ENCODE data around the gene CDA. TPM values are rescaled to one million over a fixed set of nuclear protein-coding genes. Genes with fewer than 3 reads are reported as not detected.

Gene CDA
- total and polyA plus RNA-seq, 10 of the 15 experiments (the other 5 are each of a cell fraction or from before 2014, with no cell fraction given): not detected

DNA sequence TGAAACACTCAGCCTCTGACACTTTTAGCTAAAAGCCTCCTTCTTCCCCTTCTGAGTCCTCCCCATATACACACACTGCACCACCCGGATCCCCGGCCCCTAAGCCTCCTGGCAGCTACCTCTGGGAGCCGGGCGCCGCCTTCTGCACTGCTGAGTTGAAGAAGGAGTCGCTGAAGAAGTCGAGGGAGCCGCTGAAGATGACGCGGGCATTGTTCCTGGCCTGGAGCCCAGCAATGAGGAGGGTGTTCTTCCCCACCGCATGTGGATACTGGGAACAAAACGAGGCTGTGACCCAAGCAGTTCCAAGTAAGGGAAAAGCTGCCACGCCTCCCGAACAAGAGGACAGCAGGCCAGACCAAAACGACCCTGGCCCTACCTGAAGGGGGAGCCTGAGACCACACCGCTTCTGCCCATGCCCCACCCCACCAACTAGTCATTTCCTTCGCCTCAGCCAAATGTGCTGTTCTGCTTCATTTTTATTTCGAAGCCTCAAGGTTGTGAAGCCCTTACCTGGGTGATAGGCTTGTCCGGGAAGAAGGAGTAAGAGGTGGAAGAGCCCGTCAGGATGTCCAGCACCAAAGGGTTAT, 65.3 kb downstream of the CDA start:
- H3K4me2 ChIP-seq (ENCODE audit: control insufficient read depth, insufficient read depth): no peak overlapping the region
- intact Hi-C loops (cut with micrococcal nuclease; ENCODE audit: unreplicated experiment) (no loop called here), in situ Hi-C loops (cut with MboI) (no loop called here)
- ChIA-PET RAD21 (ENCODE audit: unreplicated experiment) (no interaction called here), SMC1A (ENCODE audit: uncharacterized antibody, unreplicated experiment) (no interaction called here), CTCF (no interaction called here), POLR2A (no interaction called here)
- no peak for FAIRE-seq
- no peak for ATAC-seq
- H3K4me3 ChIP-seq: no peak overlapping the region
- no peak overlapping the region for H3K9ac ChIP-seq (ENCODE audit: control insufficient read depth, insufficient read depth, low read length)
- 91% methylated on average over 19 of the region's 20 CpGs for WGBS (ENCODE audit: insufficient coverage, insufficient replicate concordance, low lambda C conversion rate, missing lambda C conversion rate)
- BruUV-seq (replicated peaks): no TSS peak
- H4K20me1 ChIP-seq (ENCODE audit: control insufficient read depth, insufficient read depth): peaks cover 5% of the 10 kb centered on the region; the same call in 1 of the 2 replicates
- DNase-seq (ENCODE audit: low read depth, low spot score): no peak
- H2AFZ ChIP-seq (ENCODE audit: control insufficient read depth, low read depth, low read length): no peak overlapping the region
- H3K27me3 ChIP-seq (replicated peaks in 1 of 2; ENCODE audit: control insufficient read depth in 2 of 2, insufficient read depth in 2 of 2, low read length in 1 of 2): no peaks in the 10 kb centered on the region
- H3K27ac ChIP-seq (ENCODE audit: control insufficient read depth, insufficient read depth): no peak overlapping the region
- H3K79me2 ChIP-seq (ENCODE audit: control insufficient read depth, insufficient read depth, low read length): peaks cover 13% of the 10 kb centered on the region
- H3K36me3 ChIP-seq (ENCODE audit: control insufficient read depth in 2 of 2, insufficient read depth in 2 of 2, low read length in 1 of 2): peaks cover 29 to 42% of the 10 kb centered on the region in 2 experiments
- H3K4me1 ChIP-seq (ENCODE audit: control insufficient read depth, insufficient read depth, low read length): 0 out of 2 replicates have a peak, but pooled peaks cover 3% of the 10 kb centered on the region
- H3K9me3 ChIP-seq (replicated peaks; ENCODE audit: control insufficient read depth, insufficient read depth, low read length): no peaks in the 10 kb centered on the region
- TF ChIP-seq, protein P1, sequence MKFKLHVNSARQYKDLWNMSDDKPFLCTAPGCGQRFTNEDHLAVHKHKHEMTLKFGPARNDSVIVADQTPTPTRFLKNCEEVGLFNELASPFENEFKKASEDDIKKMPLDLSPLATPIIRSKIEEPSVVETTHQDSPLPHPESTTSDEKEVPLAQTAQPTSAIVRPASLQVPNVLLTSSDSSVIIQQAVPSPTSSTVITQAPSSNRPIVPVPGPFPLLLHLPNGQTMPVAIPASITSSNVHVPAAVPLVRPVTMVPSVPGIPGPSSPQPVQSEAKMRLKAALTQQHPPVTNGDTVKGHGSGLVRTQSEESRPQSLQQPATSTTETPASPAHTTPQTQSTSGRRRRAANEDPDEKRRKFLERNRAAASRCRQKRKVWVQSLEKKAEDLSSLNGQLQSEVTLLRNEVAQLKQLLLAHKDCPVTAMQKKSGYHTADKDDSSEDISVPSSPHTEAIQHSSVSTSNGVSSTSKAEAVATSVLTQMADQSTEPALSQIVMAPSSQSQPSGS (IDR thresholded peaks at IDR 0.05; ENCODE audit: low read length): no peak
- TF ChIP-seq FOXM1 (IDR thresholded peaks at IDR 0.05; ENCODE audit: low read depth, low read length) (no peak), HDAC6 (IDR thresholded peaks at IDR 0.05; ENCODE audit: unreplicated experiment) (no peak), CBX3 (IDR thresholded peaks at IDR 0.05; ENCODE audit: borderline replicate concordance, low read depth) (no peak), STAT1 (conservative IDR thresholded peaks at IDR 0.05) (no peak), HCFC1 (IDR thresholded peaks at IDR 0.05; ENCODE audit: low read length) (no peak), ESRRA (IDR thresholded peaks at IDR 0.05; ENCODE audit: low read length) (no peak), PAX8 (IDR thresholded peaks at IDR 0.05) (no peak), KAT2A (conservative IDR thresholded peaks at IDR 0.05; ENCODE audit: control insufficient read depth, low read depth, low read length) (no peak), POLR2A (IDR thresholded peaks at IDR 0.05; ENCODE audit: low read depth, low read length) (no peak), CBX5 (IDR thresholded peaks at IDR 0.05; ENCODE audit: low read depth) (no peak)
- TF ChIP-seq, protein P2, sequence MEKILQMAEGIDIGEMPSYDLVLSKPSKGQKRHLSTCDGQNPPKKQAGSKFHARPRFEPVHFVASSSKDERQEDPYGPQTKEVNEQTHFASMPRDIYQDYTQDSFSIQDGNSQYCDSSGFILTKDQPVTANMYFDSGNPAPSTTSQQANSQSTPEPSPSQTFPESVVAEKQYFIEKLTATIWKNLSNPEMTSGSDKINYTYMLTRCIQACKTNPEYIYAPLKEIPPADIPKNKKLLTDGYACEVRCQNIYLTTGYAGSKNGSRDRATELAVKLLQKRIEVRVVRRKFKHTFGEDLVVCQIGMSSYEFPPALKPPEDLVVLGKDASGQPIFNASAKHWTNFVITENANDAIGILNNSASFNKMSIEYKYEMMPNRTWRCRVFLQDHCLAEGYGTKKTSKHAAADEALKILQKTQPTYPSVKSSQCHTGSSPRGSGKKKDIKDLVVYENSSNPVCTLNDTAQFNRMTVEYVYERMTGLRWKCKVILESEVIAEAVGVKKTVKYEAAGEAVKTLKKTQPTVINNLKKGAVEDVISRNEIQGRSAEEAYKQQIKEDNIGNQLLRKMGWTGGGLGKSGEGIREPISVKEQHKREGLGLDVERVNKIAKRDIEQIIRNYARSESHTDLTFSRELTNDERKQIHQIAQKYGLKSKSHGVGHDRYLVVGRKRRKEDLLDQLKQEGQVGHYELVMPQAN (conservative IDR thresholded peaks at IDR 0.05): no peak
- TF ChIP-seq, protein P3, sequence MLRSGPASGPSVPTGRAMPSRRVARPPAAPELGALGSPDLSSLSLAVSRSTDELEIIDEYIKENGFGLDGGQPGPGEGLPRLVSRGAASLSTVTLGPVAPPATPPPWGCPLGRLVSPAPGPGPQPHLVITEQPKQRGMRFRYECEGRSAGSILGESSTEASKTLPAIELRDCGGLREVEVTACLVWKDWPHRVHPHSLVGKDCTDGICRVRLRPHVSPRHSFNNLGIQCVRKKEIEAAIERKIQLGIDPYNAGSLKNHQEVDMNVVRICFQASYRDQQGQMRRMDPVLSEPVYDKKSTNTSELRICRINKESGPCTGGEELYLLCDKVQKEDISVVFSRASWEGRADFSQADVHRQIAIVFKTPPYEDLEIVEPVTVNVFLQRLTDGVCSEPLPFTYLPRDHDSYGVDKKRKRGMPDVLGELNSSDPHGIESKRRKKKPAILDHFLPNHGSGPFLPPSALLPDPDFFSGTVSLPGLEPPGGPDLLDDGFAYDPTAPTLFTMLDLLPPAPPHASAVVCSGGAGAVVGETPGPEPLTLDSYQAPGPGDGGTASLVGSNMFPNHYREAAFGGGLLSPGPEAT (IDR thresholded peaks at IDR 0.05; ENCODE audit: low read depth): no peak
- TF ChIP-seq, protein P4, sequence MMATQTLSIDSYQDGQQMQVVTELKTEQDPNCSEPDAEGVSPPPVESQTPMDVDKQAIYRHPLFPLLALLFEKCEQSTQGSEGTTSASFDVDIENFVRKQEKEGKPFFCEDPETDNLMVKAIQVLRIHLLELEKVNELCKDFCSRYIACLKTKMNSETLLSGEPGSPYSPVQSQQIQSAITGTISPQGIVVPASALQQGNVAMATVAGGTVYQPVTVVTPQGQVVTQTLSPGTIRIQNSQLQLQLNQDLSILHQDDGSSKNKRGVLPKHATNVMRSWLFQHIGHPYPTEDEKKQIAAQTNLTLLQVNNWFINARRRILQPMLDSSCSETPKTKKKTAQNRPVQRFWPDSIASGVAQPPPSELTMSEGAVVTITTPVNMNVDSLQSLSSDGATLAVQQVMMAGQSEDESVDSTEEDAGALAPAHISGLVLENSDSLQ (IDR thresholded peaks at IDR 0.05): no peak
- TF ChIP-seq, protein P5, sequence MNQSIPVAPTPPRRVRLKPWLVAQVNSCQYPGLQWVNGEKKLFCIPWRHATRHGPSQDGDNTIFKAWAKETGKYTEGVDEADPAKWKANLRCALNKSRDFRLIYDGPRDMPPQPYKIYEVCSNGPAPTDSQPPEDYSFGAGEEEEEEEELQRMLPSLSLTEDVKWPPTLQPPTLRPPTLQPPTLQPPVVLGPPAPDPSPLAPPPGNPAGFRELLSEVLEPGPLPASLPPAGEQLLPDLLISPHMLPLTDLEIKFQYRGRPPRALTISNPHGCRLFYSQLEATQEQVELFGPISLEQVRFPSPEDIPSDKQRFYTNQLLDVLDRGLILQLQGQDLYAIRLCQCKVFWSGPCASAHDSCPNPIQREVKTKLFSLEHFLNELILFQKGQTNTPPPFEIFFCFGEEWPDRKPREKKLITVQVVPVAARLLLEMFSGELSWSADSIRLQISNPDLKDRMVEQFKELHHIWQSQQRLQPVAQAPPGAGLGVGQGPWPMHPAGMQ (IDR thresholded peaks at IDR 0.05; ENCODE audit: borderline replicate concordance): no peak
- TF ChIP-seq, protein P6, sequence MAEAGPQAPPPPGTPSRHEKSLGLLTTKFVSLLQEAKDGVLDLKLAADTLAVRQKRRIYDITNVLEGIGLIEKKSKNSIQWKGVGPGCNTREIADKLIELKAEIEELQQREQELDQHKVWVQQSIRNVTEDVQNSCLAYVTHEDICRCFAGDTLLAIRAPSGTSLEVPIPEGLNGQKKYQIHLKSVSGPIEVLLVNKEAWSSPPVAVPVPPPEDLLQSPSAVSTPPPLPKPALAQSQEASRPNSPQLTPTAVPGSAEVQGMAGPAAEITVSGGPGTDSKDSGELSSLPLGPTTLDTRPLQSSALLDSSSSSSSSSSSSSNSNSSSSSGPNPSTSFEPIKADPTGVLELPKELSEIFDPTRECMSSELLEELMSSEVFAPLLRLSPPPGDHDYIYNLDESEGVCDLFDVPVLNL (IDR thresholded peaks at IDR 0.05; ENCODE audit: low read depth, low read length): no peak
